ENCODE results near the gene ABCB6. TPM values are rescaled to one million over a fixed set of nuclear protein-coding genes. Genes with fewer than 3 reads are reported as not detected.

The ABCB6 gene
- total and polyA plus RNA-seq, 10 of the 15 experiments (the other 5 are each of a cell fraction or from before 2014, with no cell fraction given) = 2.3 to 22.1 (median 13.8) TPM

- TF ChIP-seq WRNIP1 (IDR thresholded peaks at IDR 0.05; ENCODE audit: borderline replicate concordance, low read depth, low read length) (no peak), POU2F2 (IDR thresholded peaks at IDR 0.05; ENCODE audit: borderline replicate concordance, low read depth, low read length) (peak; percentile 30; the same call in 1 of the 3 replicates), SMARCA5 (IDR thresholded peaks at IDR 0.05) (0 out of 2 replicates have a peak, but pooled peaks have one; percentile 16), CEBPB (IDR thresholded peaks at IDR 0.05; ENCODE audit: borderline replicate concordance in 1 of 2, low read depth in 2 of 2, low read length in 2 of 2) (no peak), CBFB (IDR thresholded peaks at IDR 0.05; ENCODE audit: low read depth) (peak; percentile 32; the same call in 1 of the 2 replicates), MLLT1 (IDR thresholded peaks at IDR 0.05) (peak; percentile 59; the same call in 1 of the 2 replicates), IRF5 (IDR thresholded peaks at IDR 0.05; ENCODE audit: borderline replicate concordance) (0 out of 2 replicates have a peak, but pooled peaks have one; percentile 12), CREM (IDR thresholded peaks at IDR 0.05; ENCODE audit: low read depth) (peak; percentile 31; the same call in 1 of the 2 replicates), DPF2 (IDR thresholded peaks at IDR 0.05) (peak; percentile 55; the same call in 1 of the 2 replicates), CREB1 (IDR thresholded peaks at IDR 0.05; ENCODE audit: low read depth) (peak; percentile 37; the same call in 1 of the 2 replicates), MTA3 (IDR thresholded peaks at IDR 0.05; ENCODE audit: borderline replicate concordance, low read length) (peak; percentile 53; the same call in 1 of the 2 replicates), LARP7 (IDR thresholded peaks at IDR 0.05) (no peak; the same call in 1 of the 2 replicates), MTA2 (IDR thresholded peaks at IDR 0.05; ENCODE audit: low read depth) (0 out of 2 replicates have a peak, but pooled peaks have one; percentile 35), NR2F1 (conservative IDR thresholded peaks at IDR 0.05) (peak; percentile 84), RUNX3 (IDR thresholded peaks at IDR 0.05; ENCODE audit: low read length) (peak; percentile 87), NKRF (conservative IDR thresholded peaks at IDR 0.05) (peak; percentile 18), MXI1 (IDR thresholded peaks at IDR 0.05; ENCODE audit: low read depth, low read length) (peak; percentile 54; the same call in 1 of the 2 replicates), MYC (IDR thresholded peaks at IDR 0.05; ENCODE audit: insufficient read depth, insufficient read length, insufficient replicate concordance, low read length, severe bottlenecking) (peak; percentile 57), BCL11A (IDR thresholded peaks at IDR 0.05; ENCODE audit: low read depth, low read length) (peak; percentile 15; the same call in 1 of the 2 replicates), YY1 (IDR thresholded peaks at IDR 0.05; ENCODE audit: low read depth, low read length) (peak; percentile 82), IKZF1 (conservative IDR thresholded peaks at IDR 0.05) (peak; percentile 87), EP300 (IDR thresholded peaks at IDR 0.05; ENCODE audit: borderline replicate concordance in 1 of 2, control insufficient read depth in 1 of 2, low read depth in 2 of 2, low read length in 2 of 2) (0 out of 4 replicates have a peak, but pooled peaks of 1 of the 2 experiments have one; percentile 37), MAX (IDR thresholded peaks at IDR 0.05; ENCODE audit: low read depth, low read length) (peak; percentile 48)
Measured at GRCh38 chr2:219252900-219253752, 34.4 kb upstream of the ABCB6 start, which contains the start of gene TUBA4B (continued).

Data from GM12878 (cell line).